Measurements from ENCODE around the gene PLXND1.

PLXND1 gene

DNA sequence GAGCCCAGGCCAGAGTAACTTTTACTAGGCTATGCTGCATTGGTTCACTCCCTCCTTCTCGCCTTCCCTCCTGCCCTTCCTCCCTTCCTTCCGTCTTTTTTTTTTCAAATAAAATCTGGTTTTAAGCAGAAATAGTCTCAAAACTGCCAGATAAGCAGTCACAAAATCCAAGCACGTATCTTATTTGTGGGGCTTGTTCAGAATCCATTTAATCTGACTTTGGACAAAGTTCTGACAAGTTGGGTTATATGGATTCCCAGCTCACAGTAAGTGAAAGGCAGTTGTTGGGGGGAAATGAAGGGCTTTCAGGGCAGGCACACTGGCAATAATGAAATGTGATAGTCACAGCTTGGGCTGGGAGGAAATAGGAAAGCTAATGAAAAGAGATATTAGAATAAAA is 32.0 kb upstream of the PLXND1 start:
- H3K4me3 ChIP-seq (ENCODE audit: low read depth, low read length), result no peak overlapping the region
- no peak for DNase-seq
- TF ChIP-seq, protein P1, sequence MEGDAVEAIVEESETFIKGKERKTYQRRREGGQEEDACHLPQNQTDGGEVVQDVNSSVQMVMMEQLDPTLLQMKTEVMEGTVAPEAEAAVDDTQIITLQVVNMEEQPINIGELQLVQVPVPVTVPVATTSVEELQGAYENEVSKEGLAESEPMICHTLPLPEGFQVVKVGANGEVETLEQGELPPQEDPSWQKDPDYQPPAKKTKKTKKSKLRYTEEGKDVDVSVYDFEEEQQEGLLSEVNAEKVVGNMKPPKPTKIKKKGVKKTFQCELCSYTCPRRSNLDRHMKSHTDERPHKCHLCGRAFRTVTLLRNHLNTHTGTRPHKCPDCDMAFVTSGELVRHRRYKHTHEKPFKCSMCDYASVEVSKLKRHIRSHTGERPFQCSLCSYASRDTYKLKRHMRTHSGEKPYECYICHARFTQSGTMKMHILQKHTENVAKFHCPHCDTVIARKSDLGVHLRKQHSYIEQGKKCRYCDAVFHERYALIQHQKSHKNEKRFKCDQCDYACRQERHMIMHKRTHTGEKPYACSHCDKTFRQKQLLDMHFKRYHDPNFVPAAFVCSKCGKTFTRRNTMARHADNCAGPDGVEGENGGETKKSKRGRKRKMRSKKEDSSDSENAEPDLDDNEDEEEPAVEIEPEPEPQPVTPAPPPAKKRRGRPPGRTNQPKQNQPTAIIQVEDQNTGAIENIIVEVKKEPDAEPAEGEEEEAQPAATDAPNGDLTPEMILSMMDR (IDR thresholded peaks at IDR 0.05; ENCODE audit: low read depth, low read length, missing control alignments), result no peak
- no peaks in the 10 kb centered on the region for H3K27me3 ChIP-seq (replicated peaks)
- no peaks in the 10 kb centered on the region for H3K36me3 ChIP-seq (replicated peaks)
- H3K27ac ChIP-seq, result no peak overlapping the region
- in situ Hi-C loops (cut with HindIII; ENCODE audit: low pct_ligation_motif_present, low sequenced_read_pairs), result loop anchor here (25.0 kb wide), 1 partner anchor 199 kb away; no protein-coding TSS in a partner anchor

DNA sequence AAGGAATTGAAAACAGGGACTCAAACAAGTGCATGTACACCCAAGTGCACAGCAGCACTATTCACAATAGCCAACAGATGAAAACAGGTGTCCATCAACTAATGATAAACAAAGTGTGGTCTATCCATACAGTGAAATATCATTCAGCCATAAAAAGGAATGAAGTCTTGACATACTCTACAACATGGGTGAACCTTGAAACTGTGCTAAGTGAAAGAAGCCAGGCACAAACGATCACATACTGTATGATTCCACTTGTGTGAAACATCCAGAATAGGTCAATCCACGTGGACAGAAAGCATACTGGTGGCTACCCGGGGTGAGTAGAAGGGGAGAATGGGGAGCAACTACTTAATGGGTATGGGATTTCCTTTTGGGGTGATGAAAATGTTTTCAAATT is 29.6 kb upstream of the PLXND1 start:
- Histone ChIP-seq H3K4me3 (ENCODE audit: low read depth, low read length) (no peak overlapping the region), H3K27ac (no peak overlapping the region), H3K27me3 (replicated peaks) (no peaks in the 10 kb centered on the region), H3K36me3 (replicated peaks) (no peaks in the 10 kb centered on the region)
- TF ChIP-seq, protein P1 (IDR thresholded peaks at IDR 0.05; ENCODE audit: low read depth, low read length, missing control alignments), result no peak
- DNase-seq, result no peak
- in situ Hi-C loops (cut with HindIII; ENCODE audit: low pct_ligation_motif_present, low sequenced_read_pairs), result loop anchor here (25.0 kb wide), 1 partner anchor 201 kb away; no protein-coding TSS in a partner anchor

DNA sequence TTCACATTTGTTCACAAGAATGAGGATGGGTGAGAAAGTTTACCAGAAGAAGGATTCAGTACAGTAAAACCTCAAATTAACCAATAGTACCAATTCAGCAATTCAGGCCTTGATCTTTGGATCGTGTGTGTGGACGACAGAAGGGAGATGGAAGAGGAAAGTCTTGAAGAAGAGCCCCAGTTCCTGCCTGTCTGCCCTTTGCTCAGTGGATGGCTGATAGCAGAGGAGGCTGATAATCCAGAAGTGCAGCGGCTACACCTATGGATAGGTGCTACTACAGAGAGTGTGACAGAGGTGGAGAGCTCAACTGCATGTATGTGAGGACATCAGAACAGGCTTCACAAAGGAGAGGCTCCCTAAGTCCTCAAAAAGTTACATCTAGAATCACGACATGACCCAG is 29.2 kb upstream of the PLXND1 start:
- in situ Hi-C loops (cut with HindIII; ENCODE audit: low pct_ligation_motif_present, low sequenced_read_pairs), result loop anchor here (25.0 kb wide), 1 partner anchor 202 kb away; no protein-coding TSS in a partner anchor
- TF ChIP-seq, protein P1 (IDR thresholded peaks at IDR 0.05; ENCODE audit: low read depth, low read length, missing control alignments), result no peak
- H3K27me3 ChIP-seq (replicated peaks), result no peaks in the 10 kb centered on the region
- H3K36me3 ChIP-seq (replicated peaks), result no peaks in the 10 kb centered on the region
- no peak for DNase-seq
- H3K4me3 ChIP-seq (ENCODE audit: low read depth, low read length), result no peak overlapping the region
- no peak overlapping the region for H3K27ac ChIP-seq

DNA sequence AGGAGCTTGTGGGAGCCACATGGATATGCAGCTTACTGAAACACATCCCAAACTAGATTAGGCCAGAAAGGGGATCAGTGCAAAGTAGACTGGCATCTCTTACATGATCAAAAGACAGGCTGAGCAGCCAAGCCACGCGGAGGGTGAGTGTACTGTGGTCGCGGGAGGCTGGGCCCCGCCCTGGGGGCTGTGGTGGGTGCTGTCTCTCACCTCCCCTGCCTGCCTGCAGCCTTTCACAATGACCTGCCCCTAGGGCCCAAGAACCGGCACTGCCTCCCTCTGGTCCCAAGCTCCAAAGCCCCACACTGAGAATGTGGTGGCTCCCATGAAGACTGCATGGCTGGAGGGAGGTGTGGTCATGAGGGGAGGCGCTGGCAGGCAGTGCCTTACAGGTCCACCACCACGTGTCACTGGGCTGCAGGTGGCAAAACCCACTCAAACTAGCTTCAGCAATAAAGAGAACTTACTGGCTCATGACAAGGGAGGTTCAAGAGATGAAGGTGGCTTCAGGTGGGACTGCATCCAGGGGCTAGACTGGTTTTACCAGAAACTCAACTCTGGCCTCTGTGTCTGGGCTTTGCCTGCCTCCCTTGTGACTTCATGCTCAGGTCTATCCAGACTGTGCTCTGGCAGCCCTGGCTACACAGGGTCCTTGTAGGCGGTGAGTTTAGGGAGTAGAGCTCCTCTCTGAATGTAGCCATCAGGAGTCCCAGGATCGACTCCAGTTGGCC is 27.4 kb upstream of the PLXND1 start:
- no peak overlapping the region for H3K27ac ChIP-seq
- no peaks in the 10 kb centered on the region for H3K27me3 ChIP-seq (replicated peaks)
- no peaks in the 10 kb centered on the region for H3K36me3 ChIP-seq (replicated peaks)
- no peak for DNase-seq
- in situ Hi-C loops (cut with HindIII; ENCODE audit: low pct_ligation_motif_present, low sequenced_read_pairs), result loop anchor here (25.0 kb wide), 1 partner anchor 203 kb away; no protein-coding TSS in a partner anchor
- no peak overlapping the region for H3K4me3 ChIP-seq (ENCODE audit: low read depth, low read length)
- TF ChIP-seq, protein P1 (IDR thresholded peaks at IDR 0.05; ENCODE audit: low read depth, low read length, missing control alignments), result no peak

DNA sequence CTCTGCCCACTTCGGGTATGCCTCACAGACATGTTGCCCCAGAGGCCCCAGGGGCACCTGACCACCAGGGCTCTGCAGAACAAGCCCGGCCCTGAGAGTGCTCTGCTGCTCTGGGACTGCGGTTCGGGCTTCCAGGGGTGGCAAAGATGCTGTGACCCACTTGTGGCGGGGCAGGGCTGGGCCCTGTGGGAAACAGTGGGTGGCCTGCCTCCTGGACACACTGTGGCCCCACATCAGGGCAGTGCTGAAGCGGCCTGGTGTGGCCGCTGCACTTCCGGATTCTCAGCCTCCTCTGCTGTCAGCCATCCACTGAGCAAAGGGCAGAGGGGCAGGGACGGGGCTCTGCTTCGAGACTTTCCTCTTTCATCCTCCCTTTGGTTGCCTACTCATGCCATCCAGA is 26.5 kb upstream of the PLXND1 start:
- no peak overlapping the region for H3K27ac ChIP-seq
- DNase-seq, result no peak
- no peaks in the 10 kb centered on the region for H3K27me3 ChIP-seq (replicated peaks)
- H3K36me3 ChIP-seq (replicated peaks), result no peaks in the 10 kb centered on the region
- TF ChIP-seq, protein P1 (IDR thresholded peaks at IDR 0.05; ENCODE audit: low read depth, low read length, missing control alignments), result no peak
- in situ Hi-C loops (cut with HindIII; ENCODE audit: low pct_ligation_motif_present, low sequenced_read_pairs), result loop anchor here (25.0 kb wide), 1 partner anchor 204 kb away; no protein-coding TSS in a partner anchor
- H3K4me3 ChIP-seq (ENCODE audit: low read depth, low read length), result no peak overlapping the region
